IPS DF 19.7 (cell line): ENCODE results near the gene KIF2A.

Experiments used
- DNase-seq: peaks from one replicate; pipeline ENCODE4 v3.0.0-alpha.2; 2013; ENCODE audit warnings: low read depth, low spot score

Gene KIF2A

GRCh38 chr5:62305715-62306322, at the start of gene KIF2A:
KIF2A (plus strand) TSS chr5:62306206; CDS start chr5:62306473, 267 bp downstream.
- peak; percentile 79 for DNase-seq

- no peak for DNase-seq
Observed at GRCh38 chr5:62257020-62257367, 49.0 kb upstream of the KIF2A start.

GRCh38 chr5:62258654-62259053, 47.4 kb upstream of the KIF2A start:
- DNase-seq, result no peak

- no peak for DNase-seq
Observed at GRCh38 chr5:62259699-62260250, 46.2 kb upstream of the KIF2A start.

- DNase-seq, result no peak
Observed at GRCh38 chr5:62260513-62260912, 45.5 kb upstream of the KIF2A start.

- no peak for DNase-seq
Observed at GRCh38 chr5:62263401-62263800, 42.6 kb upstream of the KIF2A start.

GRCh38 chr5:62265648-62266112, 40.3 kb upstream of the KIF2A start:
- no peak for DNase-seq

- no peak for DNase-seq
Observed at GRCh38 chr5:62266573-62266972, 39.4 kb upstream of the KIF2A start.

- DNase-seq, result peak; percentile 15
Observed at GRCh38 chr5:62268234-62268633, 37.8 kb upstream of the KIF2A start.

- DNase-seq, result no peak
Observed at GRCh38 chr5:62268792-62269191, 37.2 kb upstream of the KIF2A start.

- DNase-seq, result no peak
Observed at GRCh38 chr5:62271370-62271769, 34.6 kb upstream of the KIF2A start.

GRCh38 chr5:62271870-62272269, 34.1 kb upstream of the KIF2A start:
- no peak for DNase-seq

GRCh38 chr5:62273687-62274086, 32.3 kb upstream of the KIF2A start:
- DNase-seq, result no peak

GRCh38 chr5:62275581-62275980, 30.4 kb upstream of the KIF2A start:
- DNase-seq, result no peak

GRCh38 chr5:62281411-62281810, 24.6 kb upstream of the KIF2A start:
- DNase-seq, result no peak

- DNase-seq, result no peak
Observed at GRCh38 chr5:62282064-62282463, 23.9 kb upstream of the KIF2A start.

- DNase-seq, result no peak
Observed at GRCh38 chr5:62283005-62283404, 23.0 kb upstream of the KIF2A start.

- no peak for DNase-seq
Observed at GRCh38 chr5:62283861-62284260, 22.1 kb upstream of the KIF2A start.

GRCh38 chr5:62284946-62285891, 20.8 kb upstream of the KIF2A start:
- DNase-seq, result no peak

GRCh38 chr5:62286834-62287233, 19.2 kb upstream of the KIF2A start:
- no peak for DNase-seq

GRCh38 chr5:62287237-62287636, 18.8 kb upstream of the KIF2A start:
- DNase-seq, result no peak

GRCh38 chr5:62288118-62288517, 17.9 kb upstream of the KIF2A start:
- DNase-seq, result no peak

GRCh38 chr5:62289813-62290212, 16.2 kb upstream of the KIF2A start:
- DNase-seq, result no peak
